Measurements from ENCODE around the gene PFN4.
A peak's percentile ranks its signal among the peaks of the same experiment; 100 is the strongest.

The PFN4 gene

DNA sequence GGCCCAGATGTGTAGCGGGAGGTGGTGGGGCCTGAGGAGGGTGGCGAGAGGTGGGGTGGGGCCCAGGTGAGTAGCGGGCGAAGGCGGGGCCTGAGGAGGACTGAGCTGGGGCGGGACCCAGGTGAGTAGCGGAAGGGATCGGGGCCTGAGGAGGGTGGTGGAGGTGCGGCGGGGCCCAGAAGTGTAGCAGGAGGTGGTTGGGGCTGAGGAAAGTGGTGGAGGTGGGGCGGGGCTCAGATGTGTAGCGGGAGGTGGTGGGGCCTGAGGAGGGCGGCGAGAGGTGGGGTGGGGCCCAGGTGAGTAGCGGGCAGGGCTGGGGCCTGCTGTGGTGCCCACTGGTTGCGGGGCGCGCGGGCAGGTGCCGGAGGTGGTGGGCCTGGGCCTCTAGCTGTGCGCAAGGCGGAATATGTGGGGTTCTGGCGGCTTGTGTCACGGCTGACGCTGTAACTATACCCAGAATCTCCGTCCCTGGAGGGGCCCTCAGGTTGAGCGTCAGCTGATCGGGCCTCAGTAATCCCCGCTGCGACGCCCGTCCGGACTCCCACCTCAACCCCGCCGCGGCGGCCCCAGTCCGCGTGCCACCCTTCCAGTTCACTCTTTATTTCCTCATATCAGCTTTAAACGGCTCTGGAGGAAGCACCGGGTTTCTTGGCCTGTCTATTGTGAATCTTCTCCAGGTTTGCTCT, 46.1 kb downstream of the PFN4 start:
- no peak for DNase-seq

GRCh38 chr2:24075915-24076848, 47.0 kb downstream of the PFN4 start, which contains the start of gene SF3B6:
Gene SF3B6 (minus strand): TSS chr2:24076326. CDS start chr2:24076229, 97 bp downstream.
- peak; percentile 99 for DNase-seq

GRCh38 chr2:24075259-24075658, 47.9 kb downstream of the PFN4 start:
- DNase-seq, result no peak

DNA sequence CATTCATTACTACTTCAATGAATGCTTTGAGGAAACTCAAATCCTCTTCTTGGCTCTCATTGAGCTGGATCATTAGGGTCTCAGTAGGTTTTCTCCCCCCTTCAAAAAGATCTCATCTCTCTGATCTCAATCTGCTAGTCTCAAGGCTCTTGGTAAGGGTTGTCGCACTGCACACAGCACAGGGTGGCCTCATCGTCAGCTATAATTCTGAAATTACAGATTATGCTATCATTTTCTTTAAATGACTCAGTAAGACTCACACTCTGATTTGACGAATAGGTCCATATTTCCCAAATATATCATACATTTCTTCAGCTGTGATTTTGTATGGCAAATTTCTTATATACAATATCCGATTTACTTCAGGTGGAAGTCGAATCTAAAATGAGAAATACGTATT, 49.3 kb downstream of the PFN4 start:
- no peak for DNase-seq

DNA sequence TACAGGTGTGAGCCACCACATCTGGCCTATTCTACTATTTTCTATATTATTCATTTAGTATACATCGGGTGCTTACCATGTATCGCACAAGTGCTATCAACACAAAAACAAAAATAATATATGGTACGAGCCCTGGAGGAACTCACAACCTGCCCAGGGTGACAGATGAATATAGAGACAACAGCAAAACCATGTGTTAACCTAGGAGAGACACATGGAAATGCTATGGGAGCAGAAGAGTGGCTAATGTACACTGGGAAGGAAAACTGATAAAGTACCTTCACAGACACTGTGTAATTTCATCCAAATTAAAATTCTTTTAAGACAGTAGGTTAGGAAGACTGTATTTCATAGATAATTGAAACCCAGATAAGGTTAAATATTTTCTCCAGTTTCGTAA, 50.9 kb downstream of the PFN4 start:
- no peak for DNase-seq

DNA sequence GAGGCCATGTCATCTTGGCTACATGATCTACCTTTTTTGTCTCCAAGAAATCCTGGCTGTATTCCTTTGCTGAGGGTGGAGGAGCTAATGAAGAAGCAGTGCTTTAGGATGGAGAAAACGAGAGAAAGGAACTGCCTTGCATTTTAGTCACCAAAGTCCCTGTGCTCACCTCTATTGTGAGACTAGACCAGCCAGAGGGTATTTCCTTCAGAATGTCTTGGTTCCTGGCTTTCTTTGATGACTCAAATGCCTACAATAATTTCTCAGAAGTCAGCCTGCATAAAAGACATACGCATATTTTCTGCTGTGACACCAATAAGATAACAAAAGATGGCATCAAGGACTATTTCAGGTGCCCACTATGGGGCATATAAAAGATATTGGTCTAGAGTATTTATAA, 57.8 kb downstream of the PFN4 start:
- no peak for DNase-seq

All from DMS153 (cell line).